ENCODE data around the gene CASK.

CASK gene

GRCh38 chrX:41923978-41924683 is 777 bp upstream of the CASK start:
- Histone ChIP-seq H3K4me1 (ENCODE audit: control insufficient read depth, low read length) (peaks cover 28% of the 10 kb centered on the region), H3K27me3 (ENCODE audit: control insufficient read depth, low read length) (no peaks in the 10 kb centered on the region; the same call in 1 of the 2 replicates), H3K36me3 (ENCODE audit: control insufficient read depth, low read length) (no peaks in the 10 kb centered on the region), H3K4me3 (ENCODE audit: low read length) (peak overlapping the region; percentile 75), H3K9me2 (replicated peaks; ENCODE audit: control insufficient read depth, low read length) (no peaks in the 10 kb centered on the region), H3K4me2 (ENCODE audit: low read length) (peak overlapping the region; percentile 95), H4K20me1 (ENCODE audit: control insufficient read depth, insufficient read depth, low read depth, low read length) (no peaks in the 10 kb centered on the region), H3K9me3 (ENCODE audit: control insufficient read depth, insufficient read depth, low read length) (no peaks in the 10 kb centered on the region), H3K79me2 (ENCODE audit: control insufficient read depth, low read length) (peaks cover 33% of the 10 kb centered on the region), H3K27ac (ENCODE audit: low read depth, low read length) (no peak overlapping the region), H3F3A (ENCODE audit: control insufficient read depth, insufficient read depth) (no peaks in the 10 kb centered on the region)
- TF ChIP-seq CTCF (IDR thresholded peaks at IDR 0.05; ENCODE audit: low read depth, low read length, poor library complexity, severe bottlenecking) (no peak), EZH2phosphoT487 (IDR thresholded peaks at IDR 0.05; ENCODE audit: borderline replicate concordance, low read length) (no peak)

GRCh38 chrX:41922431-41923151 is 763 bp downstream of the CASK start:
- no peak for TF ChIP-seq EZH2phosphoT487 (IDR thresholded peaks at IDR 0.05; ENCODE audit: borderline replicate concordance, low read length)
- TF ChIP-seq CTCF (IDR thresholded peaks at IDR 0.05; ENCODE audit: low read depth, low read length, poor library complexity, severe bottlenecking), result peak; percentile 20
- no peaks in the 10 kb centered on the region for H3K9me2 ChIP-seq (replicated peaks; ENCODE audit: control insufficient read depth, low read length)
- H3K36me3 ChIP-seq (ENCODE audit: control insufficient read depth, low read length), result no peaks in the 10 kb centered on the region
- no peak overlapping the region for H3K27ac ChIP-seq (ENCODE audit: low read depth, low read length)
- H4K20me1 ChIP-seq (ENCODE audit: control insufficient read depth, insufficient read depth, low read depth, low read length), result no peaks in the 10 kb centered on the region
- no peaks in the 10 kb centered on the region; the same call in 1 of the 2 replicates for H3K27me3 ChIP-seq (ENCODE audit: control insufficient read depth, low read length)
- H3F3A ChIP-seq (ENCODE audit: control insufficient read depth, insufficient read depth), result no peaks in the 10 kb centered on the region
- H3K4me2 ChIP-seq (ENCODE audit: low read length), result peak overlapping the region; percentile 82
- peaks cover 49% of the 10 kb centered on the region for H3K79me2 ChIP-seq (ENCODE audit: control insufficient read depth, low read length)
- no peaks in the 10 kb centered on the region for H3K9me3 ChIP-seq (ENCODE audit: control insufficient read depth, insufficient read depth, low read length)
- H3K4me1 ChIP-seq (ENCODE audit: control insufficient read depth, low read length), result peaks cover 29% of the 10 kb centered on the region
- peak overlapping the region; percentile 75 for H3K4me3 ChIP-seq (ENCODE audit: low read length)

GRCh38 chrX:41921492-41922430 is 1.6 kb downstream of the CASK start:
- Histone ChIP-seq H3F3A (ENCODE audit: control insufficient read depth, insufficient read depth) (no peaks in the 10 kb centered on the region), H3K4me3 (ENCODE audit: low read length) (peak overlapping the region; percentile 75), H3K27me3 (ENCODE audit: control insufficient read depth, low read length) (no peaks in the 10 kb centered on the region; the same call in 1 of the 2 replicates), H3K9me2 (replicated peaks; ENCODE audit: control insufficient read depth, low read length) (no peaks in the 10 kb centered on the region), H3K27ac (ENCODE audit: low read depth, low read length) (no peak overlapping the region), H3K79me2 (ENCODE audit: control insufficient read depth, low read length) (peaks cover 57% of the 10 kb centered on the region), H3K9me3 (ENCODE audit: control insufficient read depth, insufficient read depth, low read length) (no peaks in the 10 kb centered on the region), H4K20me1 (ENCODE audit: control insufficient read depth, insufficient read depth, low read depth, low read length) (no peaks in the 10 kb centered on the region), H3K36me3 (ENCODE audit: control insufficient read depth, low read length) (no peaks in the 10 kb centered on the region), H3K4me2 (ENCODE audit: low read length) (peak overlapping the region; percentile 82), H3K4me1 (ENCODE audit: control insufficient read depth, low read length) (peaks cover 29% of the 10 kb centered on the region)
- TF ChIP-seq EZH2phosphoT487 (IDR thresholded peaks at IDR 0.05; ENCODE audit: borderline replicate concordance, low read length) (no peak), CTCF (IDR thresholded peaks at IDR 0.05; ENCODE audit: low read depth, low read length, poor library complexity, severe bottlenecking) (no peak)
